ENCODE measurements around the gene MSH2. TPM values are rescaled to one million over a fixed set of nuclear protein-coding genes. Genes with fewer than 3 reads are reported as not detected.
"Not testable (repeated sequence)": the region's sequence is repeated elsewhere in the genome, so short reads cannot be mapped to it uniquely, and the experiment has no call there.

MSH2 gene
- total RNA-seq, 1 donor from 2014 or later = 9.3 TPM

GRCh38 chr2:47414682-47415458 lies 11.9 kb downstream of the MSH2 start:
- TF ChIP-seq POLR2AphosphoS5 (IDR thresholded peaks at IDR 0.05; ENCODE audit: insufficient read depth in 1 of 2, low read depth in 1 of 2) (no peak), POLR2A (IDR thresholded peaks at IDR 0.05) (no peak)
- TF ChIP-seq, protein P1, sequence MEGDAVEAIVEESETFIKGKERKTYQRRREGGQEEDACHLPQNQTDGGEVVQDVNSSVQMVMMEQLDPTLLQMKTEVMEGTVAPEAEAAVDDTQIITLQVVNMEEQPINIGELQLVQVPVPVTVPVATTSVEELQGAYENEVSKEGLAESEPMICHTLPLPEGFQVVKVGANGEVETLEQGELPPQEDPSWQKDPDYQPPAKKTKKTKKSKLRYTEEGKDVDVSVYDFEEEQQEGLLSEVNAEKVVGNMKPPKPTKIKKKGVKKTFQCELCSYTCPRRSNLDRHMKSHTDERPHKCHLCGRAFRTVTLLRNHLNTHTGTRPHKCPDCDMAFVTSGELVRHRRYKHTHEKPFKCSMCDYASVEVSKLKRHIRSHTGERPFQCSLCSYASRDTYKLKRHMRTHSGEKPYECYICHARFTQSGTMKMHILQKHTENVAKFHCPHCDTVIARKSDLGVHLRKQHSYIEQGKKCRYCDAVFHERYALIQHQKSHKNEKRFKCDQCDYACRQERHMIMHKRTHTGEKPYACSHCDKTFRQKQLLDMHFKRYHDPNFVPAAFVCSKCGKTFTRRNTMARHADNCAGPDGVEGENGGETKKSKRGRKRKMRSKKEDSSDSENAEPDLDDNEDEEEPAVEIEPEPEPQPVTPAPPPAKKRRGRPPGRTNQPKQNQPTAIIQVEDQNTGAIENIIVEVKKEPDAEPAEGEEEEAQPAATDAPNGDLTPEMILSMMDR (IDR thresholded peaks at IDR 0.05) = no peak

DNA sequence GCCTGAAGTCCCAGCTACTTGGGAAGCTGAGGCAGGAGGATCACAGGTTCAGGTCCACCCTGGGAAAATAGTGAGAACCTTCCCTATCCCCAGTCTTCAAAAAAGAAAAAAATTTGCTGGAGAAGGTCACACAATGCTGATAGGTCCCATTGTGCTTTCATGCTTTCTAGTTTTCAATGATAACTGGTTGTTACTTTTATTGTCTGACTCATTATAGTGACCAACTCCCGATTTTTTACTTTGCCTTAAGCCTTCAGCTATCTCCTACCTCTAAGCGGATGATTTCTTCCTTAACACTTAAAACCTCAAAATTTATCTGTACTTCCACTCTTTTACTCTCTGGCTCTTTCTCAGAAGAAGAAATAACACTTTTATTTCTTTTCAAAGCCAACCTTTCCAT lies 17.3 kb downstream of the MSH2 start:
- intact Hi-C loops (cut with DNase I) = no loop called here

More at GRCh38 chr2:47414682-47415458, 11.9 kb downstream of the MSH2 start:
- no peak for DNase-seq (ENCODE audit: extremely low spot score in 2 of 2)
- H3K27ac ChIP-seq = no peak overlapping the region
- no peaks in the 10 kb centered on the region for H3K9me3 ChIP-seq
- intact Hi-C loops (cut with DNase I) = no loop called here
- no peaks in the 10 kb centered on the region for H3K4me1 ChIP-seq
- H3K27me3 ChIP-seq = no peaks in the 10 kb centered on the region
- H3K36me3 ChIP-seq = peaks cover 0 to 20% of the 10 kb centered on the region in 2 donors
- no peak overlapping the region for H3K4me3 ChIP-seq

DNA sequence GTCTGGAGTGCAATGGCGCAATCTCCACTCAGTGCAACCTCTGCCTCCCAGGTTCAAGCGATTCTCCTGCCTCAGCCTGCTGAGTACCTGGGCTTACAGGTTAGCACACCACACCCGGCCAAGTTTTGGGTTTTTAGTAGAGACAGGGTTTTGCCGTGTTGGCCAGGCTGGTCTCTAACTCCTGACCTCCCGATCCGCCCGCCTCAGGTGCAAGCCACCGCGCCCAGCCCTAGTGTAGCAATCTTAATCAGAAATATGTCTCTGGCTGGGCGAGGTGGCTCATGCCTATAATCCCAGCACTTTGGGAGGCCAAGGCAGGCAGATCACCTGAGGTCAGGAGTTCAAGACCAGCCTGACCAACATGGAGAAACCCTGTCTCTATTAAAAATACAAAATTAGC lies 17.7 kb downstream of the MSH2 start:
- H3K36me3 ChIP-seq; H3K27ac ChIP-seq; intact Hi-C loops (cut with DNase I); H3K4me3 ChIP-seq; H3K9me3 ChIP-seq; H3K4me1 ChIP-seq; DNase-seq (ENCODE audit: extremely low spot score in 2 of 2); H3K27me3 ChIP-seq: not testable (repeated sequence)

More for the DNA sequence above, 17.3 kb downstream of the MSH2 start:
- H3K27ac ChIP-seq = no peak overlapping the region
- DNase-seq (ENCODE audit: extremely low spot score in 2 of 2) = no peak
- H3K9me3 ChIP-seq = no peaks in the 10 kb centered on the region
- no peak overlapping the region for H3K4me3 ChIP-seq
- no peaks in the 10 kb centered on the region for H3K27me3 ChIP-seq
- H3K4me1 ChIP-seq = no peaks in the 10 kb centered on the region
- peaks cover 0 to 7% of the 10 kb centered on the region in 2 donors for H3K36me3 ChIP-seq
- TF ChIP-seq, protein P1 (IDR thresholded peaks at IDR 0.05) = no peak
- TF ChIP-seq POLR2A (IDR thresholded peaks at IDR 0.05) = no peak
- no peak for TF ChIP-seq POLR2AphosphoS5 (IDR thresholded peaks at IDR 0.05; ENCODE audit: insufficient read depth in 1 of 2, low read depth in 1 of 2)

DNA sequence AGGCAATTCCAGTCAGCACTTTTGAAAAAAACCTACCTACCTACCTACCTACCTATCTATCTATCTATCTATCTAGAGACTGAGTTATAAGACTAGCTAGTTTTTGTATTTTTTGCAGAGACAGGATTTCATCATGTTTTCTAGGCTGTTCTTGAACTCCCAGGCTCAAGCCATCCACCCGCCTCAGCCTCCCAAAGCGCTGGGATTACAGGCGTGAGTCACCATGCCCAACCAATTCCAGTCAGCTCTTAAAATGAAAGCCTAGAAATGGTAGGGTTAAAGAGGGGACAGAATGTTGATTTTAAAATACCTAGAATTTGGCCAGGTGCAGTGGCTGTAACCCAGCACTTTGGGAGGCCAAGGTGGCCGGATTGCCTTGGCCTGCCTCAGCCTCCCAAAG lies 19.1 kb downstream of the MSH2 start:
- TF ChIP-seq, protein P1 (IDR thresholded peaks at IDR 0.05) = no peak
- TF ChIP-seq POLR2AphosphoS5 (IDR thresholded peaks at IDR 0.05; ENCODE audit: insufficient read depth in 1 of 2, low read depth in 1 of 2) (no peak), POLR2A (IDR thresholded peaks at IDR 0.05) (no peak)

DNA sequence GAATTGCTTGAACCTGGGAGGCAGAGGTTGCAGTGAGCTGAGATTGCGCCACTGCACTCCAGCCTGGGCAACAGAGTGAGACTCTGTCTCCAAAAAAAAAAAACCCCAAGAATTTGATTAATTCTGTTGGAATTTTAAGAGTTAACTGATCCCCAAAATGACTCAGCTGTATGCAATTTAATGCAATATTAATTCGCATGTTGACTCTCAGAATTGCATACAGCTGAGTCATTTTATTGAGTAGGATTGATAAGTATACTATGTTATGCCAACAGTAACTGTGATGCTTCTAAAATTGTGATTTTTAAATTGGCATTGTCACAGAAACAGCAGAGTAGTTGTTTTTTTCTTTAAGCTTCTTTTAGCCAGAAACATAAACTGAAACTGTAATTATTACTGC lies 19.6 kb downstream of the MSH2 start:
- Histone ChIP-seq H3K27me3 (no peaks in the 10 kb centered on the region), H3K4me1 (no peaks in the 10 kb centered on the region), H3K36me3 (no peaks in the 10 kb centered on the region), H3K27ac (no peak overlapping the region), H3K9me3 (no peaks in the 10 kb centered on the region), H3K4me3 (no peak overlapping the region)
- DNase-seq (ENCODE audit: extremely low spot score in 2 of 2) = no peak
- TF ChIP-seq POLR2AphosphoS5 (IDR thresholded peaks at IDR 0.05; ENCODE audit: insufficient read depth in 1 of 2, low read depth in 1 of 2) = no peak
- TF ChIP-seq POLR2A (IDR thresholded peaks at IDR 0.05) = no peak
- TF ChIP-seq, protein P1 (IDR thresholded peaks at IDR 0.05) = no peak
- intact Hi-C loops (cut with DNase I) = no loop called here

More for the DNA sequence above, 19.1 kb downstream of the MSH2 start:
- Histone ChIP-seq H3K27me3 (no peaks in the 10 kb centered on the region), H3K4me1 (no peaks in the 10 kb centered on the region), H3K36me3 (no peaks in the 10 kb centered on the region), H3K4me3 (no peak overlapping the region), H3K9me3 (no peaks in the 10 kb centered on the region), H3K27ac (no peak overlapping the region)
- no peak for DNase-seq (ENCODE audit: extremely low spot score in 2 of 2)
- intact Hi-C loops (cut with DNase I) = no loop called here

Measured in vagina (tissue), 2 donors.